Motor neuron (in vitro differentiated cells): ENCODE results near the gene OPN5. TPM values are rescaled to one million over a fixed set of nuclear protein-coding genes. Genes with fewer than 3 reads are reported as not detected.

Experiments used
- ATAC-seq, 8 experiments: fragments of 200-7000 bp; cut with Tn5 transposase; replicated peaks in 6 of 8; 2 replicates each; pipeline ENCODE4 v1.8.0; 2021; ENCODE audit warnings: mild to moderate bottlenecking in 8 of 8, moderate library complexity in 8 of 8
- H3K27ac ChIP-seq, 2 donors: fragments of 250-450 bp; sonication (Bioruptor Pico); 2 replicates each; pipeline ENCODE4 v1.9.0; 2021; ENCODE audit warnings: antibody characterized with exemption in 2 of 2, mild to moderate bottlenecking in 2 of 2, moderate library complexity in 1 of 2
- H3K4me1 ChIP-seq, 2 donors: fragments of 250-450 bp; sonication (Bioruptor Pico); replicated peaks in 1 of 2; 2 replicates each; pipeline ENCODE4 v1.6.1; 2021; ENCODE audit warnings: antibody characterized with exemption in 2 of 2, mild to moderate bottlenecking in 2 of 2, moderate library complexity in 1 of 2
- H3K4me3 ChIP-seq, 5 donors: fragments of 250-450 bp; sonication (Bioruptor Pico); 2 replicates each; pipeline ENCODE4 v1.9.0; 2021; ENCODE audit warnings: antibody characterized with exemption in 5 of 5, mild to moderate bottlenecking in 5 of 5, moderate library complexity in 4 of 5
- WGBS, 10 experiments: fragments of 450-650 bp; shearing (Covaris generic); methylation state at CpG; one replicate each; pipeline ENCODE4 v1.0.0; 2022; 5-methylcytosine and 5-hydroxymethylcytosine counted together
- in situ Hi-C, 9 experiments: fragments of 400-800 bp; cut with MboI; loops; one replicate each; pipeline ENCODE4 v1.15.0; 2021; ENCODE audit warnings: low sequenced_read_pairs in 9 of 9, low pct_unique_long_range_greater_than_20kb in 2 of 9; ENCODE audit not compliant: unreplicated experiment in 9 of 9
- total RNA-seq, 8 experiments: library from RNA; unstranded; fragments of 300-600 nt; gene quantifications; 2 replicates each; pipeline versions ENCODE4 v1.2.3 to v1.2.4, GENCODE V29; 2022

Gene OPN5
- total RNA-seq, 8 experiments from 2014 or later, result 0.05 to 1.6 (median 0.49) TPM; not detected in 1

GRCh38 chr6:47794577-47795135, 12.8 kb downstream of the OPN5 start:
- Histone ChIP-seq H3K4me1 (no peaks in the 10 kb centered on the region), H3K27ac (no peak overlapping the region), H3K4me3 (no peak overlapping the region)
- WGBS, 10 experiments, result 0 to 100% (median 88%) methylated on average over 1 to 7 of the region's 8 CpGs
- in situ Hi-C loops, result loop anchor here in 8 of 9 experiments (25.0 kb wide), 3 partner anchors 382 to 1618 kb away; no protein-coding TSS in a partner anchor
- no peak for ATAC-seq

DNA sequence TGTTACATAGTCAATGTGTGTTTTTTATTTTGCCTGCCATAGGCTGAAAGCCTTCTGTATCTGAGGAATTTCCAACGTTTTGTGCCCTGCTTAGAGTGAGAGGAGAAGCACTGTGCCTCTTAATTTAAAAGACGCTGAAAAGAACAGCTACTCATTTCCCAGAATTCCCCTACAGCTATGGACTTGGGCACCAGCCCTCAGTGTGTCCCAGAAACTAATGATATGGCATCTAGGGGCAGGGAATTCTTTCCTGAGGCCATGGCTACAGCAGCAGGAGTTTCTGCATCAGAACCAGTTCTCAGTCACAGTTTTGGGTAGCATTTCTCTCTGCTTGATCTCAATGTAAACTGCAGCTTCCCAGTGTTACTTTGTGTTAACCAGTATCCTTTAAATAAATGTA, 20.2 kb downstream of the OPN5 start:
- Histone ChIP-seq H3K4me3 (no peak overlapping the region), H3K4me1 (peaks cover 0 to 18% of the 10 kb centered on the region in 2 donors), H3K27ac (no peak overlapping the region)
- WGBS, 10 experiments, result 0 to 65% (median 29%) methylated on average over 1 to 2 of the region's 2 CpGs; no CpG with 5 or more reads in 2 of the 10 experiments
- ATAC-seq, result peak in 2 of 8 experiments; percentile 21 to 93
- in situ Hi-C loops, result no loop called here

DNA sequence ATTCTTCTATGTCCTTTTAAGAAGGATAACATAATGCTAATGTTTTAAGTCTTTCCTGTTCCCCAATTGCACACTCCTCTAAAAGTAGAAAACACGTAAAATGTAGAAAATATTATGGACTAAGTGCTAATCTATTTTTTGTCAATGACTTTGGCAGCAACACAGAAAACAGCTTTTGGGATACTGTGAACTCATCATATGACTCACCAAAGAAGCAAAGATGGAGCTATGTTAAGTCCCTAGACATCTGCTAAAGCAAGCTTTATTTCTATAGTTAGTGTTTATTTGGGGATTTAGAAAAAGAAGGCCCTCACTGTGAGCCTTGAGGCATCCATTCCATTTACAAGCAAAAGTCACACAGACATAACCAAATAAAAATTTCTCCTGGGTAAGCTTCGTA, 23.0 kb downstream of the OPN5 start:
- in situ Hi-C loops, result no loop called here
- H3K4me3 ChIP-seq, result no peak overlapping the region
- WGBS, 10 experiments, result 13 to 100% (median 69%) methylated on average over 1 to 2 of the region's 2 CpGs; no CpG with 5 or more reads in 1 of the 10 experiments
- ATAC-seq, result peak in 2 of 8 experiments; percentile 18 to 56
- peaks cover 2 to 22% of the 10 kb centered on the region in 2 donors for H3K4me1 ChIP-seq
- H3K27ac ChIP-seq, result no peak overlapping the region

DNA sequence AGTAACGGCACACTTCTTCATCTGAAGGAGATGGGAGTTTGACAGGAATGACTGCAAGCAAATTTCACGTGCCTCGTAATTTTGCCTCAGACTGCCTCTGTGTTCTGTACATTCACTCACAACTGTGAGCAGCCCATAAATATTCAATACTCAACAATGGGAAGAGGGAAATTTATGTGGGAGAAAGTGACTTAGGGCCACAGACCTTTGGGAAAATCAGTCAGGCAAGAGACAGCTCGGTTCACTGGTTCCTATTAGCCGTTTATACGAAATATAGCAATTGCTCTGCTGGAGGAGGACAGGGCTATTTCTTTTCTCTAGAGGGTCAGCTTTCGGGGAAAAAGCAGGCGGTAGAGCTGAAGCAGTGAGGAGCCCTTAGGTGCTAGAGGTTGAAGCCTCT, 28.0 kb downstream of the OPN5 start:
- in situ Hi-C loops, result no loop called here
- ATAC-seq, result peak in 5 of 8 experiments; percentile 88 to 97 (median 96)
- WGBS, 10 experiments, result 3 to 100% (median 20%) methylated on average over 1 to 8 of the region's 8 CpGs; no CpG with 5 or more reads in 3 of the 10 experiments
- Histone ChIP-seq H3K27ac (peak overlapping the region in 1 of 2 donors; percentile 7), H3K4me1 (peaks cover 5 to 18% of the 10 kb centered on the region in 2 donors), H3K4me3 (no peak overlapping the region)

DNA sequence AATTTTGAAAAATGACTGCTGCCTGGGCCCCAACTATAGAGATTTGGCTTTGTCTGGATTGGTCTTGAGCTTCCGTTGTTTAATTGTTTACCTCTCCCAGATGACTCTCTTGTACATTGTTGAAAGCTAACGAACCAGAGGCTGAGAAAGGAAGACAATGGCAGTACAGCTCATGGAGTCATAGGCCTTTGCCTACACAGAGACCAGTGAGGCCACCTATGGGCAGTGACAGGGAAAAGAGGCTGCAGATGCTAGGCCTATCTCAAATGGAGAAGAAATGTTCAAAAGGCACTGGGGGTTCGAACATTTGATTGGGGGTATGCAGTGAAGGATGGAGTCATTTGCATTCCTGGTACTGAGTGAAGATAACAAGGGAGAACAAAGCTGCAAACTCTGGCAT, 29.1 kb downstream of the OPN5 start:
- peak in 5 of 8 experiments; percentile 31 to 55 (median 39) for ATAC-seq
- in situ Hi-C loops, result no loop called here
- Histone ChIP-seq H3K4me1 (peaks cover 5 to 21% of the 10 kb centered on the region in 2 donors), H3K27ac (no peak overlapping the region), H3K4me3 (no peak overlapping the region)
- WGBS, 10 experiments, result 4 to 93% (median 57%) methylated on average over 1 to 3 of the region's 3 CpGs; no CpG with 5 or more reads in 1 of the 10 experiments

GRCh38 chr6:47811443-47811842, 29.6 kb downstream of the OPN5 start:
- H3K27ac ChIP-seq, result no peak overlapping the region
- in situ Hi-C loops, result no loop called here
- ATAC-seq, result peak in 1 of 8 experiments; percentile 98
- H3K4me3 ChIP-seq, result no peak overlapping the region
- H3K4me1 ChIP-seq, result peaks cover 5 to 23% of the 10 kb centered on the region in 2 donors
- WGBS, 10 experiments, result 0 to 96% (median 78%) methylated on average over 1 to 3 of the region's 3 CpGs; no CpG with 5 or more reads in 1 of the 10 experiments

- H3K4me3 ChIP-seq, result no peak overlapping the region
- WGBS, 10 experiments, result 28 to 100% (median 92%) methylated on average over 2 to 4 of the region's 4 CpGs; no CpG with 5 or more reads in 2 of the 10 experiments
- H3K27ac ChIP-seq, result no peak overlapping the region
- ATAC-seq, result peak in 2 of 8 experiments; percentile 21 to 33
- in situ Hi-C loops, result no loop called here
- peaks cover 0 to 8% of the 10 kb centered on the region in 2 donors for H3K4me1 ChIP-seq
These were observed 35.9 kb downstream of the OPN5 start for GRCh38 chr6:47817749-47818148.

GRCh38 chr6:47819461-47819860, 37.6 kb downstream of the OPN5 start:
- ATAC-seq, result no peak
- Histone ChIP-seq H3K27ac (no peak overlapping the region), H3K4me3 (no peak overlapping the region), H3K4me1 (peaks cover 0 to 8% of the 10 kb centered on the region in 2 donors)
- in situ Hi-C loops, result no loop called here
- 0 to 96% (median 77%) methylated on average over 2 to 3 of the region's 3 CpGs; no CpG with 5 or more reads in 2 of the 10 experiments for WGBS, 10 experiments

GRCh38 chr6:47822856-47823554, 41.2 kb downstream of the OPN5 start:
- in situ Hi-C loops, result no loop called here
- H3K4me1 ChIP-seq, result peaks cover 0 to 3% of the 10 kb centered on the region in 2 donors
- ATAC-seq, result peak in 1 of 8 experiments; percentile 39
- no peak overlapping the region for H3K4me3 ChIP-seq
- no peak overlapping the region for H3K27ac ChIP-seq
- WGBS, 10 experiments, result 17 to 88% (median 59%) methylated on average over 1 to 5 of the region's 6 CpGs

DNA sequence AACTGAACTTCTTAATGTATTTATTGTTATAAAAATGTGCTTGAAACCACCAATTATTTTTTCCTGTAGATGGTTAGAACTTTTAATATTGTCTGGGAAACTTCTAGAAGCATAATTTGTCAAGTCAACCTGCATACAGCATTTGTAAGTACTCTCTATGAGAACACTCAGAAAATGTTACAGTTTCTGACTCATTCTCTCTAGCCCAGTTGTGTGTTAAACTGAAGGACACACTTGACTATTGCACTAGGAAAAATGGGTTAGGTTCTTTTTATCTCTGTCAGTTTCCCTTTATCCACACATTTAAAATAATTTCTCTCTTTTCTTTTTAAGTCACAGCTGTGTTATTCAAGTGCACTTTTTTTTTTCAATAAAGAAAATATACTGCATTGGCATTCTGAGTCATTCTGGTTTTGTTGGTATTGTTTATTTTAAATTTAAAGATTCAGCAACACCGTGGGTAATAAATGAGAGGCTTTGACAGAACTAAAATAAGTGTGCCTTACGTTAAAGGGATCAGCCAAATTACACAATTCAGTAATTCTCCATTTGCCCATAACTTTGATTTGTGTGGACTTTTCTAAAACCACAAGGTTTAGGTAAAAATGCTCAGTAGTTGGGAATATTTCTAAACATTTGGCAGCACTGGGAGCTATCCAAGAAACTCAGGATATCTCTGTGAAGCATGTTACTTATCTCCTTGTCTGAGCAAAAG, 50.7 kb downstream of the OPN5 start:
- Histone ChIP-seq H3K4me1 (no peaks in the 10 kb centered on the region), H3K4me3 (no peak overlapping the region), H3K27ac (no peak overlapping the region)
- no peak for ATAC-seq
- in situ Hi-C loops, result no loop called here
- 0 to 69% (median 40%) methylated on average over 1 to 2 of the region's 2 CpGs; no CpG with 5 or more reads in 1 of the 10 experiments for WGBS, 10 experiments

DNA sequence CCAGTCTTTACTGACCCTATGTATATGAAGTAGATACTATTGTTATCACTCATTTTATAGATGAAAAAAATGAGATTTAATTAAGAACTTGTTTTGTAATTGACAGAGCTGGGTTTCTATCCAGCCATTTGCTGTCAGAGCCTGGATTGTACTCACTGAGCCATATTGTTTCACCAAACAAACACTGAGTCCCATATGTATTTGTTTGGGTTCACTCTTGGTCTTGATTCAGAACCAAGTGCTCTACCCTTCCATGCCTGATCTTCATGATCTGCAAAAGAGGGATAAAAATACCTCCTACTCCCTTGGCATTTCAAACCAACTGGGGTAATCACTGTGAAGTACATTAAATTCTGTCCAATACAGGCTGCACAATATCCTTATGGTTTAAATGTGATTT, 52.4 kb downstream of the OPN5 start:
- in situ Hi-C loops, result no loop called here
- H3K27ac ChIP-seq, result no peak overlapping the region
- ATAC-seq, result no peak

GRCh38 chr6:47836046-47836445, 54.2 kb downstream of the OPN5 start:
- H3K4me3 ChIP-seq, result no peak overlapping the region
- in situ Hi-C loops, result no loop called here
- no peaks in the 10 kb centered on the region for H3K4me1 ChIP-seq
- H3K27ac ChIP-seq, result no peak overlapping the region
- ATAC-seq, result no peak

More for the DNA sequence above, 52.4 kb downstream of the OPN5 start:
- Histone ChIP-seq H3K4me1 (no peaks in the 10 kb centered on the region), H3K4me3 (no peak overlapping the region)

- in situ Hi-C loops, result no loop called here
- WGBS, 10 experiments, result 33 to 100% (median 65%) methylated on average over 1 of the region's 1 CpG; no CpG with 5 or more reads in 4 of the 10 experiments
These were observed 54.8 kb downstream of the OPN5 start for GRCh38 chr6:47836639-47837038.

More at GRCh38 chr6:47836639-47837038, 54.8 kb downstream of the OPN5 start:
- Histone ChIP-seq H3K27ac (no peak overlapping the region), H3K4me3 (no peak overlapping the region), H3K4me1 (no peaks in the 10 kb centered on the region)
- no peak for ATAC-seq
